Kidney (tissue), 14 donors: Measurements from ENCODE around the gene KATNB1. TPM values are rescaled to one million over a fixed set of nuclear protein-coding genes. Genes with fewer than 3 reads are reported as not detected.

Experiments
- DNase-seq, 5 donors: peaks; one replicate each; pipeline ENCODE4 v3.0.0-alpha.2; 2013 to 2020
- FAIRE-seq: peaks from 2 replicates; lab custom pipeline; 2012; peaks lifted over from hg19 to GRCh38; lab: Jason Lieb, UNC
- H3K27ac ChIP-seq, 2 donors: one replicate each; pipeline ENCODE4 v1.7.0; 2013; ENCODE audit warnings: low read depth in 2 of 2, low read length in 2 of 2, inconsistent platforms in 1 of 2
- H3K27me3 ChIP-seq: one replicate; pipeline ENCODE4 v1.7.1; 2013; ENCODE audit warnings: low read length, inconsistent platforms; ENCODE audit not compliant: control insufficient read depth, insufficient read depth
- H3K36me3 ChIP-seq, 3 donors: one replicate each; pipeline versions ENCODE4 v1.7.0 to v1.7.1; 2013; ENCODE audit warnings: low read length in 3 of 3, control low read depth in 1 of 3, inconsistent platforms in 1 of 3; ENCODE audit not compliant: insufficient read depth in 3 of 3, control insufficient read depth in 2 of 3
- H3K4me1 ChIP-seq, 3 donors: one replicate each; pipeline versions ENCODE4 v1.7.0 to v1.7.1; 2013; ENCODE audit warnings: low read length in 3 of 3, inconsistent platforms in 1 of 3, low read depth in 1 of 3; ENCODE audit not compliant: control insufficient read depth in 2 of 3, insufficient read depth in 2 of 3
- H3K4me3 ChIP-seq, 3 donors: one replicate each; pipeline versions ENCODE4 v1.7.0 to v1.8.1; 2013; ENCODE audit warnings: low read length in 3 of 3, control low read depth in 1 of 3, inconsistent platforms in 1 of 3
- H3K9ac ChIP-seq, 3 donors: one replicate each; pipeline versions ENCODE4 v1.7.0 to v1.7.1; 2013; ENCODE audit warnings: low read length in 3 of 3, control low read depth in 1 of 3, inconsistent platforms in 1 of 3
- H3K9me3 ChIP-seq, 3 donors: one replicate each; pipeline versions ENCODE4 v1.7.0 to v1.7.1; 2013; ENCODE audit warnings: low read length in 3 of 3, control low read depth in 1 of 3, inconsistent platforms in 1 of 3; ENCODE audit not compliant: control insufficient read depth in 2 of 3, insufficient read depth in 1 of 3
- CTCF ChIP-seq: IDR thresholded peaks from 3 replicates; pipeline ENCODE4 v1.5.1; 2012; ENCODE audit warnings: mild to moderate bottlenecking, moderate library complexity, borderline replicate concordance; ENCODE audit not compliant: insufficient read depth; ENCODE audit errors: extremely low read depth
- intact Hi-C: fragments of 100-400 bp; cut with DNase I; formaldehyde crosslinking; loops from one replicate; pipeline ENCODE4 v1.11.1; 2022
- polyA plus RNA-seq: library from polyadenylated mRNA; stranded (reverse); fragments of 350-450 nt; fragmentation: Illumina TruSeq; extraction: RNeasy Lipid Tissue Mini Kit (QIAGEN cat#74804); gene quantifications from one replicate; pipeline ENCODE4 v1.2.3, GENCODE V29; 2014; ENCODE audit warnings: low read depth, low replicate concordance; ENCODE audit not compliant: insufficient read depth
- total RNA-seq: library from RNA; stranded (reverse); fragmentation: NEBNext Ultra II Directional; extraction: Animal tissue kit (Norgen Biotek cat#: 25700); gene quantifications from one replicate; pipeline ENCODE4 v1.2.1, GENCODE V29; 2021
- donor health status: control.
- donor health status: control.
- donor health status: control.
- donor health status: control.
- donor health status: control.
- donor health status: DM: yes; HTN: yes; CAD: no.
- donor health status: Normal renal cell carcinoma (clear cell type).

The KATNB1 gene
- total and polyA plus RNA-seq, 2 donors from 2014 or later = 13.9 to 14.5 TPM

- no peak for TF ChIP-seq CTCF
- H3K27ac ChIP-seq = no peak overlapping the region
- H3K4me3 ChIP-seq = no peak overlapping the region
- no peaks in the 10 kb centered on the region for H3K36me3 ChIP-seq
- H3K4me1 ChIP-seq = peaks cover 0 to 10% (median 10%) of the 10 kb centered on the region in 3 donors
- no peak overlapping the region for H3K9ac ChIP-seq
- FAIRE-seq (no peak), DNase-seq (peak in 1 of 5 donors; percentile 66)
- no peaks in the 10 kb centered on the region for H3K27me3 ChIP-seq
- intact Hi-C loops = no loop called here
- no peaks in the 10 kb centered on the region for H3K9me3 ChIP-seq
Observed at GRCh38 chr16:57740423-57741071, 5.0 kb downstream of the KATNB1 start.

DNA sequence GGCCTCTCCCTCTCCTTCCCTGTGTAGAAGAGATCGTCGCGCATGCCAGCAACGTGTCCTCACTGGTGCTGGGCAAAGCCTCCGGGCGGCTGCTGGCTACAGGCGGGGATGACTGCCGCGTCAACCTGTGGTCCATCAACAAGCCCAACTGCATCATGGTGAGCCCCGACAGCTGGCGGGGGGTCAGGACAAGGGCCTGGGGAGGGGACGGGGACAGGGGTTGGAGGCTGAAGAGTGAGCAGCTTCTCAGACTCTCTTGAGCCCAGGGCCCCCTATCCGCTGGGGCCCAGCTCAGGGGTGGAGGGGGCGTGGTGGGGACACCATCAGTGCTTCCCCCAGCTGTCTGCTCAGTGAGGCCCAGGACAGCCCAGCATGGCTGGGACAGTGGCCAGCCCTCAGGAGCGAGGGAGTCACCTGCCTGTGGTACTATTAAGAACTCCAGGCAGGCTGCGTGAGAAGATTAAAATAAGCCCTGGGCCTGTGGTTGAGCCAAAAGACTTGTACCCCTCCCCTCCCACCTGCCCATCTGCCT lies 6.2 kb downstream of the KATNB1 start:
- H3K4me1 ChIP-seq = peaks cover 0 to 4% (median 3%) of the 10 kb centered on the region in 3 donors
- TF ChIP-seq CTCF = no peak
- FAIRE-seq (no peak), DNase-seq (peak in 1 of 5 donors; percentile 71)
- no peak overlapping the region for H3K9ac ChIP-seq
- intact Hi-C loops = no loop called here
- H3K4me3 ChIP-seq = no peak overlapping the region
- H3K36me3 ChIP-seq = no peaks in the 10 kb centered on the region
- no peaks in the 10 kb centered on the region for H3K27me3 ChIP-seq
- no peaks in the 10 kb centered on the region for H3K9me3 ChIP-seq
- no peak overlapping the region for H3K27ac ChIP-seq

DNA sequence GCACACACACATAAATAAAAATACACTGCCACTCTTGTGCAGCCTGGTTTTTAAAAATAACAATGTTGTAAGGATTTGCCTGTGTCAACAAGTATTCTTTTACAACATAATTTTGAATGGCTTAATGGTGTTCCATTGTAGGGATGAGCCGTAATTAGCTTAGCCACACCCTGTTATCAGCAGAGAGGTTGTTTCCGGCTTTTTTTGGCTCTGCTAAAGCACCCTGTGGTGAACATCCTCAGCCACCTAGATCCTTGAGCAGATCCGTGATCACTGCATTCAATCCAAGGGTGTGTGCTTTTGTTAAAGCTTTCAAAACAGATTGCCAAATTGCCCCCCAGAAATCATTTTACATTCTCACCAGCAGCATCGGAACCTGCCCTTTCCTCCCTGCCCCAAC lies 7.0 kb downstream of the KATNB1 start:
- Histone ChIP-seq H3K27me3 (no peaks in the 10 kb centered on the region), H3K36me3 (no peaks in the 10 kb centered on the region), H3K9ac (no peak overlapping the region), H3K9me3 (no peaks in the 10 kb centered on the region), H3K4me3 (no peak overlapping the region), H3K4me1 (no peaks in the 10 kb centered on the region), H3K27ac (no peak overlapping the region)
- DNase-seq (peak in 1 of 5 donors; percentile 6), FAIRE-seq (no peak)
- TF ChIP-seq CTCF = no peak
- intact Hi-C loops = no loop called here
